PC-3 (cell line): Measurements from ENCODE around the gene CLCA2. TPM values are rescaled to one million over a fixed set of nuclear protein-coding genes. Genes with fewer than 3 reads are reported as not detected.
A peak's percentile ranks its signal among the peaks of the same experiment; 100 is the strongest.

ENCODE experiments used
- ATAC-seq: fragments of 200-7000 bp; cut with Tn5 transposase; 2 replicates; pipeline ENCODE4 v1.9.1; 2020; ENCODE audit warnings: mild to moderate bottlenecking, moderate library complexity
- BruUV-seq: library from RNA; stranded (reverse); fragments of 400-500 nt; replicated peaks from 2 replicates; lab custom pipeline; 2021; lab: Mats Ljungman, UMichigan
- CTCF ChIA-PET: fragments of 300-600 bp; sonication (Branson Sonifier 250); formaldehyde crosslinking; loops from one replicate; lab custom pipeline; 2022; ENCODE audit warnings: antibody characterized with exemption; lab: Charles Lee
- POLR2A ChIA-PET: fragments of 300-600 bp; sonication (Branson Sonifier 250); formaldehyde crosslinking; loops from one replicate; lab custom pipeline; 2022; ENCODE audit warnings: antibody characterized with exemption; ENCODE audit not compliant: unreplicated experiment; lab: Charles Lee
- DNase-seq: peaks from one replicate; pipeline ENCODE4 v3.0.0-alpha.2; 2015
- H2AFZ ChIP-seq: fragments of 300-600 bp; sonication (generic); 2 replicates; pipeline ENCODE4 v1.6.0; 2016; ENCODE audit warnings: antibody characterized with exemption, low read length
- H3F3A ChIP-seq: fragments of 300-600 bp; sonication (generic); one replicate; pipeline ENCODE4 v1.6.0; 2017; ENCODE audit warnings: antibody characterized with exemption, low read length, control low read depth, mild to moderate bottlenecking; ENCODE audit not compliant: unreplicated experiment
- H3K27ac ChIP-seq: fragments of 300-600 bp; sonication (generic); 2 replicates; pipeline ENCODE4 v1.5.1; 2016; ENCODE audit warnings: mild to moderate bottlenecking, low read length
- H3K27me3 ChIP-seq: fragments of 300-600 bp; sonication (generic); 2 replicates; pipeline ENCODE4 v1.6.1; 2016; ENCODE audit warnings: low read length, mixed read lengths
- H3K36me3 ChIP-seq: fragments of 300-600 bp; sonication (generic); 2 replicates; pipeline ENCODE4 v1.6.1; 2016; ENCODE audit warnings: low read depth, mixed run types, low read length, mixed read lengths
- H3K4me1 ChIP-seq: fragments of 300-600 bp; sonication (generic); 2 replicates; pipeline ENCODE4 v1.5.1; 2016; ENCODE audit warnings: low read length; ENCODE audit not compliant: insufficient read depth
- H3K4me2 ChIP-seq: fragments of 300-600 bp; sonication (generic); 2 replicates; pipeline ENCODE4 v1.6.0; 2016; ENCODE audit warnings: low read length
- H3K4me3 ChIP-seq: fragments of 300-600 bp; sonication (generic); 2 replicates; pipeline ENCODE4 v1.5.1; 2016; ENCODE audit warnings: mild to moderate bottlenecking, low read length, mixed read lengths
- H3K79me2 ChIP-seq: fragments of 300-600 bp; sonication (generic); 2 replicates; pipeline ENCODE4 v1.6.1; 2017; ENCODE audit warnings: low read length, mixed read lengths
- H3K9ac ChIP-seq: fragments of 300-600 bp; sonication (generic); 2 replicates; pipeline ENCODE4 v1.6.0; 2016; ENCODE audit warnings: mild to moderate bottlenecking, low read length
- H3K9me2 ChIP-seq: fragments of 300-600 bp; sonication (generic); replicated peaks from 2 replicates; pipeline ENCODE4 v1.6.1; 2016; ENCODE audit warnings: mixed run types, low read length, mixed read lengths
- H3K9me3 ChIP-seq: fragments of 300-600 bp; sonication (generic); 2 replicates; pipeline ENCODE4 v1.6.1; 2016; ENCODE audit warnings: low read length, mixed read lengths
- H4K20me1 ChIP-seq: fragments of 300-600 bp; sonication (generic); 2 replicates; pipeline ENCODE4 v1.6.1; 2016; ENCODE audit warnings: low read length, mixed read lengths
- CTCF ChIP-seq: fragments of 300-600 bp; sonication (generic); conservative IDR thresholded peaks from 2 replicates; pipeline ENCODE4 v1.5.1; 2017; ENCODE audit warnings: antibody characterized with exemption, low read depth, mild to moderate bottlenecking, low read length
- EZH2 ChIP-seq: fragments of 300-600 bp; sonication (generic); IDR thresholded peaks from one replicate; pipeline ENCODE4 v1.6.1; 2017; ENCODE audit warnings: antibody characterized with exemption, mild to moderate bottlenecking, low read length; ENCODE audit not compliant: unreplicated experiment
- EZH2phosphoT487 ChIP-seq: fragments of 300-600 bp; sonication (generic); IDR thresholded peaks from 2 replicates; pipeline ENCODE4 v1.6.1; 2018; ENCODE audit warnings: mild to moderate bottlenecking, antibody characterized with exemption, low read length, borderline replicate concordance
- intact Hi-C: fragments of 100-400 bp; cut with micrococcal nuclease; formaldehyde crosslinking; loops from 2 replicates; pipeline ENCODE4 v1.9.0; 2023
- total RNA-seq: library from RNA; depleted of rRNA; stranded (reverse); fragments of >200 nt; gene quantifications from 2 replicates; pipeline ENCODE4 v1.2.3, GENCODE V29; 2014; rRNA removed

Gene CLCA2
- total RNA-seq, 1 experiment from 2014 or later, result 0.22 TPM

GRCh38 chr1:86504895-86505563 lies 81.1 kb downstream of the CLCA2 start:
- POLR2A ChIA-PET, result interaction anchor here (0.6 kb wide), 1 partner anchor 1953 kb away, joined by 3 read pairs; no protein-coding TSS in a partner anchor
- Histone ChIP-seq H3K4me1 (peaks cover 16% of the 10 kb centered on the region), H3K4me3 (no peak overlapping the region), H3K27me3 (no peaks in the 10 kb centered on the region), H3K9me3 (no peaks in the 10 kb centered on the region), H3K9ac (no peak overlapping the region), H3K4me2 (peak overlapping the region; percentile 74), H3F3A (no peaks in the 10 kb centered on the region), H2AFZ (no peak overlapping the region), H3K27ac (no peak overlapping the region), H3K36me3 (peaks cover 2% of the 10 kb centered on the region; the same call in 1 of the 2 replicates), H4K20me1 (no peaks in the 10 kb centered on the region), H3K79me2 (no peaks in the 10 kb centered on the region), H3K9me2 (no peaks in the 10 kb centered on the region)
- DNase-seq (peak; percentile 83), ATAC-seq (no peak)
- intact Hi-C loops, result loop anchor here (5.0 to 10.0 kb wide), 2 partner anchors 180 to 237 kb away; no protein-coding TSS in a partner anchor
- TF ChIP-seq CTCF, result no peak
- no TSS peak for BruUV-seq
- CTCF ChIA-PET, result interaction anchor here (0.6 to 1.1 kb wide), 2 partner anchors 199 to 235 kb away, joined by 3 to 4 read pairs; no protein-coding TSS in a partner anchor

- no peak overlapping the region for H2AFZ ChIP-seq
- H3K79me2 ChIP-seq, result no peaks in the 10 kb centered on the region
- H3K27me3 ChIP-seq, result no peaks in the 10 kb centered on the region
- H3K9me3 ChIP-seq, result no peaks in the 10 kb centered on the region
- H3F3A ChIP-seq, result no peaks in the 10 kb centered on the region
- no peaks in the 10 kb centered on the region for H4K20me1 ChIP-seq
- H3K9me2 ChIP-seq, result no peaks in the 10 kb centered on the region
- H3K4me2 ChIP-seq, result peak overlapping the region; percentile 45; the same call in 1 of the 2 replicates
- no peak overlapping the region for H3K27ac ChIP-seq
- BruUV-seq, result no TSS peak
- DNase-seq (no peak), ATAC-seq (no peak)
- no peaks in the 10 kb centered on the region for H3K36me3 ChIP-seq
- ChIA-PET CTCF (interaction anchor here (1.1 kb wide), 1 partner anchor 234 kb away, joined by 4 read pairs; no protein-coding TSS in a partner anchor), POLR2A (interaction anchor here (0.6 kb wide), 1 partner anchor 1954 kb away, joined by 3 read pairs; no protein-coding TSS in a partner anchor)
- no peak overlapping the region for H3K4me3 ChIP-seq
- peaks cover 16% of the 10 kb centered on the region for H3K4me1 ChIP-seq
- H3K9ac ChIP-seq, result no peak overlapping the region
- TF ChIP-seq CTCF, result no peak
- TF ChIP-seq EZH2phosphoT487, result no peak
- no peak for TF ChIP-seq EZH2
- intact Hi-C loops, result loop anchor here (10.0 kb wide), 1 partner anchor 179 kb away; no protein-coding TSS in a partner anchor
Observed at GRCh38 chr1:86505564-86505902, 81.6 kb downstream of the CLCA2 start.

Other genes starting within 250 kb of the CLCA2 start
- 18.3 and 21.8 TPM in 2 replicates for gene ODF2L, start 27.8 kb upstream of the CLCA2 start, total RNA-seq
- not detected in 2 replicates for gene CLCA1, start 44.8 kb downstream of the CLCA2 start, total RNA-seq
- not detected in 2 replicates for gene CLCA4, start 122.9 kb downstream of the CLCA2 start, total RNA-seq